CD4-positive, alpha-beta T cell treated with Interleukin-15 for 4 hours (primary cell): ENCODE measurements around the gene EIF5A2.
"Not testable (repeated sequence)": the region's sequence is repeated elsewhere in the genome, so short reads cannot be mapped to it uniquely, and the experiment has no call there.

Source experiments
- DNase-seq: peaks from one replicate; pipeline ENCODE4 v3.0.0-alpha.2; 2020; ENCODE audit warnings: low spot score

Gene EIF5A2

GRCh38 chr3:170908235-170909116, at the start of gene EIF5A2:
TSS of gene EIF5A2 (minus strand) at chr3:170908637. CDS start at chr3:170907806, 831 bp downstream.
- peak; percentile 94 for DNase-seq

- DNase-seq = no peak
Observed at GRCh38 chr3:170956647-170957046, 48.2 kb upstream of the EIF5A2 start.

- DNase-seq = no peak
Observed at GRCh38 chr3:170953736-170954135, 45.3 kb upstream of the EIF5A2 start.

GRCh38 chr3:170953229-170953628, 44.8 kb upstream of the EIF5A2 start:
- no peak for DNase-seq

GRCh38 chr3:170949211-170949610, 40.8 kb upstream of the EIF5A2 start:
- no peak for DNase-seq

GRCh38 chr3:170947018-170947769, 38.8 kb upstream of the EIF5A2 start:
- no peak for DNase-seq

- no peak for DNase-seq
Observed at GRCh38 chr3:170942011-170942410, 33.6 kb upstream of the EIF5A2 start.

- DNase-seq = no peak
Observed at GRCh38 chr3:170941551-170941950, 33.1 kb upstream of the EIF5A2 start.

- DNase-seq = not testable (repeated sequence)
Observed at GRCh38 chr3:170933039-170933438, 24.6 kb upstream of the EIF5A2 start.

- not testable (repeated sequence) for DNase-seq
Observed at GRCh38 chr3:170923553-170923952, 15.1 kb upstream of the EIF5A2 start.

- no peak for DNase-seq
Observed at GRCh38 chr3:170918715-170919114, 10.3 kb upstream of the EIF5A2 start.

- DNase-seq = no peak
Observed at GRCh38 chr3:170914690-170915089, 6.3 kb upstream of the EIF5A2 start.

GRCh38 chr3:170914212-170914611, 5.8 kb upstream of the EIF5A2 start:
- no peak for DNase-seq

- DNase-seq = no peak
Observed at GRCh38 chr3:170911051-170911450, 2.6 kb upstream of the EIF5A2 start.

- no peak for DNase-seq
Observed at GRCh38 chr3:170910542-170910941, 2.1 kb upstream of the EIF5A2 start.

GRCh38 chr3:170909129-170909903, 879 bp upstream of the EIF5A2 start:
- DNase-seq = no peak

- DNase-seq = no peak
Observed at GRCh38 chr3:170907637-170908234, 701 bp downstream of the EIF5A2 start.

GRCh38 chr3:170905862-170906261, 2.6 kb downstream of the EIF5A2 start:
- no peak for DNase-seq

GRCh38 chr3:170903123-170903522, 5.3 kb downstream of the EIF5A2 start:
- no peak for DNase-seq

GRCh38 chr3:170899455-170899854, 9.0 kb downstream of the EIF5A2 start:
- DNase-seq = no peak

GRCh38 chr3:170897978-170898377, 10.5 kb downstream of the EIF5A2 start:
- no peak for DNase-seq

GRCh38 chr3:170897199-170897598, 11.2 kb downstream of the EIF5A2 start:
- not testable (repeated sequence) for DNase-seq
